K562 (cell line): ENCODE data around the gene ADAM8. TPM values are rescaled to one million over a fixed set of nuclear protein-coding genes. Genes with fewer than 3 reads are reported as not detected.

Experiments used
- ATF3 ChIP-seq, 2 experiments: fragments of 450-650 bp in 1 of 2; sonication (generic) in 1 of 2; formaldehyde crosslinking in 1 of 2; IDR thresholded peaks in 1 of 2; conservative IDR thresholded peaks in 1 of 2; 2 replicates each; pipeline versions ENCODE4 v1.6.1 to v1.8.1; 2016 to 2023; ENCODE audit warnings: mild to moderate bottlenecking in 2 of 2, moderate library complexity in 2 of 2, inconsistent platforms in 1 of 2, missing genetic modification reagents in 1 of 2
- BHLHE40 ChIP-seq: IDR thresholded peaks from 2 replicates; pipeline ENCODE4 v1.6.1; 2011; ENCODE audit warnings: low read length, improper control_type of control experiment
- BRD9 ChIP-seq: fragments of 450-650 bp; IDR thresholded peaks from 2 replicates; pipeline ENCODE4 v1.6.1; 2018; ENCODE audit warnings: low read depth; ENCODE audit not compliant: partially characterized antibody
- FOS ChIP-seq: IDR thresholded peaks from 3 replicates; pipeline ENCODE4 v1.6.1; 2011; ENCODE audit not compliant: insufficient read length; ENCODE audit errors: extremely low read depth
- MAX ChIP-seq: sonication (generic); formaldehyde crosslinking; IDR thresholded peaks from 2 replicates; pipeline ENCODE4 v1.9.0; 2022; ENCODE audit warnings: mild to moderate bottlenecking, missing genetic modification reagents
- SREBF1 ChIP-seq: fragments of 150-350 bp; IDR thresholded peaks from 2 replicates; pipeline ENCODE4 v1.6.1; 2014; ENCODE audit warnings: antibody characterized with exemption, low read depth, low read length, borderline replicate concordance
- TAF15 ChIP-seq: fragments of 200-400 bp; formaldehyde crosslinking; IDR thresholded peaks from 2 replicates; pipeline ENCODE4 v1.6.1; 2017; ENCODE audit warnings: mild to moderate bottlenecking, low read depth, low read length, moderate library complexity
- TRIM28 ChIP-seq: fragments of 450-650 bp; IDR thresholded peaks from 2 replicates; pipeline ENCODE4 v1.6.1; 2017
- ZFP91 ChIP-seq: sonication (generic); formaldehyde crosslinking; IDR thresholded peaks from 2 replicates; pipeline ENCODE4 v1.8.0; 2022; ENCODE audit warnings: mild to moderate bottlenecking, missing genetic modification reagents
- polyA plus RNA-seq, 8 experiments: library from polyadenylated mRNA; depleted of rRNA in 4 of 8; stranded (reverse) in 5 of 8; unstranded in 3 of 8; fragments of >200 nt; fragmentation: Nextera tagmentation in 2 of 8; fragmentation: Illumina TruSeq in 1 of 8; extraction: Ambion mirVana in 2 of 8; extraction: Trizol in 1 of 8; gene quantifications; 2 replicates each; pipeline versions ENCODE4 v1.2.1 to v1.2.3, GENCODE V29; 2011 to 2014; ENCODE audit warnings: inconsistent platforms in 1 of 8, missing spikeins in 1 of 8
- total RNA-seq, 7 experiments: library from RNA; depleted of rRNA in 6 of 7; stranded (reverse); fragments of >200 nt in 6 of 7; fragmentation: Illumina TruSeq in 2 of 7; extraction: Trizol in 2 of 7; gene quantifications; 2 replicates each; pipeline versions ENCODE4 v1.2.1 to v1.2.3, GENCODE V29; 2011 to 2021; ENCODE audit warnings: low replicate concordance in 1 of 7
- TF ChIP-seq, protein P1 (sequence below): sonication (generic); formaldehyde crosslinking; IDR thresholded peaks from 2 replicates; pipeline ENCODE4 v1.8.1; 2023; ENCODE audit warnings: missing genetic modification reagents, mild to moderate bottlenecking, borderline replicate concordance
- TF ChIP-seq, protein P2 (sequence below): fragments of 450-650 bp; formaldehyde crosslinking; IDR thresholded peaks from 2 replicates; pipeline ENCODE4 v1.4.0; 2020; ENCODE audit warnings: mild to moderate bottlenecking, moderate library complexity
- TF ChIP-seq, protein P3 (sequence below): fragments of 450-650 bp; IDR thresholded peaks from 2 replicates; pipeline ENCODE4 v1.6.1; 2017; ENCODE audit warnings: antibody characterized with exemption, mild to moderate bottlenecking

ADAM8 gene
- total and polyA plus RNA-seq, 9 of the 15 experiments (the other 6 are each of a cell fraction or from before 2014, with no cell fraction given) = 0.07 to 7.0 (median 1.1) TPM

- TF ChIP-seq ATF3 (IDR thresholded peaks at IDR 0.05) (0 out of 2 replicates have a peak, but pooled peaks have one; percentile 12), ATF3 (CRISPR knock-in tag; conservative IDR thresholded peaks at IDR 0.05) (no peak), MAX (no peak), BRD9 (peak; percentile 77), TRIM28 (peak; percentile 44; the same call in 1 of the 2 replicates), BHLHE40 (peak; percentile 53; the same call in 1 of the 2 replicates), ZFP91 (CRISPR knock-in tag) (no peak), TAF15 (no peak), SREBF1 (no peak), FOS (no peak)
- TF ChIP-seq, protein P1, sequence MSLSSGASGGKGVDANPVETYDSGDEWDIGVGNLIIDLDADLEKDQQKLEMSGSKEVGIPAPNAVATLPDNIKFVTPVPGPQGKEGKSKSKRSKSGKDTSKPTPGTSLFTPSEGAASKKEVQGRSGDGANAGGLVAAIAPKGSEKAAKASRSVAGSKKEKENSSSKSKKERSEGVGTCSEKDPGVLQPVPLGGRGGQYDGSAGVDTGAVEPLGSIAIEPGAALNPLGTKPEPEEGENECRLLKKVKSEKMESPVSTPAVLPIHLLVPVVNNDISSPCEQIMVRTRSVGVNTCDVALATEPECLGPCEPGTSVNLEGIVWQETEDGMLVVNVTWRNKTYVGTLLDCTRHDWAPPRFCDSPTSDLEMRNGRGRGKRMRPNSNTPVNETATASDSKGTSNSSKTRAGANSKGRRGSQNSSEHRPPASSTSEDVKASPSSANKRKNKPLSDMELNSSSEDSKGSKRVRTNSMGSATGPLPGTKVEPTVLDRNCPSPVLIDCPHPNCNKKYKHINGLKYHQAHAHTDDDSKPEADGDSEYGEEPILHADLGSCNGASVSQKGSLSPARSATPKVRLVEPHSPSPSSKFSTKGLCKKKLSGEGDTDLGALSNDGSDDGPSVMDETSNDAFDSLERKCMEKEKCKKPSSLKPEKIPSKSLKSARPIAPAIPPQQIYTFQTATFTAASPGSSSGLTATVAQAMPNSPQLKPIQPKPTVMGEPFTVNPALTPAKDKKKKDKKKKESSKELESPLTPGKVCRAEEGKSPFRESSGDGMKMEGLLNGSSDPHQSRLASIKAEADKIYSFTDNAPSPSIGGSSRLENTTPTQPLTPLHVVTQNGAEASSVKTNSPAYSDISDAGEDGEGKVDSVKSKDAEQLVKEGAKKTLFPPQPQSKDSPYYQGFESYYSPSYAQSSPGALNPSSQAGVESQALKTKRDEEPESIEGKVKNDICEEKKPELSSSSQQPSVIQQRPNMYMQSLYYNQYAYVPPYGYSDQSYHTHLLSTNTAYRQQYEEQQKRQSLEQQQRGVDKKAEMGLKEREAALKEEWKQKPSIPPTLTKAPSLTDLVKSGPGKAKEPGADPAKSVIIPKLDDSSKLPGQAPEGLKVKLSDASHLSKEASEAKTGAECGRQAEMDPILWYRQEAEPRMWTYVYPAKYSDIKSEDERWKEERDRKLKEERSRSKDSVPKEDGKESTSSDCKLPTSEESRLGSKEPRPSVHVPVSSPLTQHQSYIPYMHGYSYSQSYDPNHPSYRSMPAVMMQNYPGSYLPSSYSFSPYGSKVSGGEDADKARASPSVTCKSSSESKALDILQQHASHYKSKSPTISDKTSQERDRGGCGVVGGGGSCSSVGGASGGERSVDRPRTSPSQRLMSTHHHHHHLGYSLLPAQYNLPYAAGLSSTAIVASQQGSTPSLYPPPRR (CRISPR knock-in tag) = no peak
- TF ChIP-seq, protein P2, sequence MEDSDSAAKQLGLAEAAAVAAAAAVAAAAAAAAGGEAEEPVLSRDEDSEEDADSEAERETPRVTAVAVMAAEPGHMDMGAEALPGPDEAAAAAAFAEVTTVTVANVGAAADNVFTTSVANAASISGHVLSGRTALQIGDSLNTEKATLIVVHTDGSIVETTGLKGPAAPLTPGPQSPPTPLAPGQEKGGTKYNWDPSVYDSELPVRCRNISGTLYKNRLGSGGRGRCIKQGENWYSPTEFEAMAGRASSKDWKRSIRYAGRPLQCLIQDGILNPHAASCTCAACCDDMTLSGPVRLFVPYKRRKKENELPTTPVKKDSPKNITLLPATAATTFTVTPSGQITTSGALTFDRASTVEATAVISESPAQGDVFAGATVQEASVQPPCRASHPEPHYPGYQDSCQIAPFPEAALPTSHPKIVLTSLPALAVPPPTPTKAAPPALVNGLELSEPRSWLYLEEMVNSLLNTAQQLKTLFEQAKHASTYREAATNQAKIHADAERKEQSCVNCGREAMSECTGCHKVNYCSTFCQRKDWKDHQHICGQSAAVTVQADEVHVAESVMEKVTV (CRISPR knock-in tag) = no peak
- TF ChIP-seq, protein P3, sequence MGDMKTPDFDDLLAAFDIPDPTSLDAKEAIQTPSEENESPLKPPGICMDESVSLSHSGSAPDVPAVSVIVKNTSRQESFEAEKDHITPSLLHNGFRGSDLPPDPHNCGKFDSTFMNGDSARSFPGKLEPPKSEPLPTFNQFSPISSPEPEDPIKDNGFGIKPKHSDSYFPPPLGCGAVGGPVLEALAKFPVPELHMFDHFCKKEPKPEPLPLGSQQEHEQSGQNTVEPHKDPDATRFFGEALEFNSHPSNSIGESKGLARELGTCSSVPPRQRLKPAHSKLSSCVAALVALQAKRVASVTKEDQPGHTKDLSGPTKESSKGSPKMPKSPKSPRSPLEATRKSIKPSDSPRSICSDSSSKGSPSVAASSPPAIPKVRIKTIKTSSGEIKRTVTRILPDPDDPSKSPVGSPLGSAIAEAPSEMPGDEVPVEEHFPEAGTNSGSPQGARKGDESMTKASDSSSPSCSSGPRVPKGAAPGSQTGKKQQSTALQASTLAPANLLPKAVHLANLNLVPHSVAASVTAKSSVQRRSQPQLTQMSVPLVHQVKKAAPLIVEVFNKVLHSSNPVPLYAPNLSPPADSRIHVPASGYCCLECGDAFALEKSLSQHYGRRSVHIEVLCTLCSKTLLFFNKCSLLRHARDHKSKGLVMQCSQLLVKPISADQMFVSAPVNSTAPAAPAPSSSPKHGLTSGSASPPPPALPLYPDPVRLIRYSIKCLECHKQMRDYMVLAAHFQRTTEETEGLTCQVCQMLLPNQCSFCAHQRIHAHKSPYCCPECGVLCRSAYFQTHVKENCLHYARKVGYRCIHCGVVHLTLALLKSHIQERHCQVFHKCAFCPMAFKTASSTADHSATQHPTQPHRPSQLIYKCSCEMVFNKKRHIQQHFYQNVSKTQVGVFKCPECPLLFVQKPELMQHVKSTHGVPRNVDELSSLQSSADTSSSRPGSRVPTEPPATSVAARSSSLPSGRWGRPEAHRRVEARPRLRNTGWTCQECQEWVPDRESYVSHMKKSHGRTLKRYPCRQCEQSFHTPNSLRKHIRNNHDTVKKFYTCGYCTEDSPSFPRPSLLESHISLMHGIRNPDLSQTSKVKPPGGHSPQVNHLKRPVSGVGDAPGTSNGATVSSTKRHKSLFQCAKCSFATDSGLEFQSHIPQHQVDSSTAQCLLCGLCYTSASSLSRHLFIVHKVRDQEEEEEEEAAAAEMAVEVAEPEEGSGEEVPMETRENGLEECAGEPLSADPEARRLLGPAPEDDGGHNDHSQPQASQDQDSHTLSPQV = peak; percentile 94
Observed at GRCh38 chr10:133278577-133279265, 2.1 kb upstream of the ADAM8 start (continued).
